Measurements from ENCODE around the gene SIRT5.

- TF ChIP-seq CTCF (IDR thresholded peaks at IDR 0.05) (peak; percentile 47 to 52 (median 48)), POLR2A (IDR thresholded peaks at IDR 0.05) (peak; percentile 85)
Measured at GRCh38 chr6:13574149-13574570, 241 bp upstream of the SIRT5 start.
